DMS153 treated with DMSO at 0.1 percent for 48 hours (cell line): ENCODE results near the gene ANKRD23.
"Not testable (repeated sequence)": the region's sequence is repeated elsewhere in the genome, so short reads cannot be mapped to it uniquely, and the experiment has no call there.

ENCODE experiments used
- DNase-seq: peaks from one replicate; lab custom pipeline; 2025; ENCODE audit not compliant: unreplicated experiment; lab: John Stamatoyannopoulos, UW

ANKRD23 gene

GRCh38 chr2:96864343-96865091 is 20.7 kb upstream of the ANKRD23 start:
- DNase-seq, result no peak

- DNase-seq, result no peak
Observed at GRCh38 chr2:96863575-96864342, 19.9 kb upstream of the ANKRD23 start.

GRCh38 chr2:96863056-96863455 is 19.2 kb upstream of the ANKRD23 start:
- DNase-seq, result not testable (repeated sequence)

GRCh38 chr2:96861074-96861473 is 17.3 kb upstream of the ANKRD23 start:
- DNase-seq, result no peak

GRCh38 chr2:96860065-96861029 is 16.5 kb upstream of the ANKRD23 start:
- no peak for DNase-seq

GRCh38 chr2:96859681-96860064 is 15.9 kb upstream of the ANKRD23 start:
- DNase-seq, result no peak

GRCh38 chr2:96859099-96859649 is 15.4 kb upstream of the ANKRD23 start:
- DNase-seq, result no peak

- DNase-seq, result peak; percentile 96
Observed at GRCh38 chr2:96857667-96858372, 14.0 kb upstream of the ANKRD23 start, which contains the start of gene ANKRD39. TSS of gene ANKRD39 (minus strand) at chr2:96858016. CDS start at chr2:96857987, 29 bp downstream.

GRCh38 chr2:96856776-96857666 is 13.2 kb upstream of the ANKRD23 start:
- DNase-seq, result peak; percentile 18

GRCh38 chr2:96853321-96853720 is 9.5 kb upstream of the ANKRD23 start:
- no peak for DNase-seq

GRCh38 chr2:96852667-96853066 is 8.8 kb upstream of the ANKRD23 start:
- DNase-seq, result no peak

GRCh38 chr2:96848264-96848663 is 4.4 kb upstream of the ANKRD23 start:
- DNase-seq, result no peak

GRCh38 chr2:96847586-96847985 is 3.8 kb upstream of the ANKRD23 start:
- DNase-seq, result no peak

GRCh38 chr2:96846825-96847224 is 3.0 kb upstream of the ANKRD23 start:
- no peak for DNase-seq

- DNase-seq, result no peak
Observed at GRCh38 chr2:96844405-96844808, 586 bp upstream of the ANKRD23 start.

GRCh38 chr2:96842600-96842999 is 1.2 kb downstream of the ANKRD23 start:
- DNase-seq, result no peak

GRCh38 chr2:96841701-96842495 is 1.9 kb downstream of the ANKRD23 start:
- no peak for DNase-seq
